ENCODE results near the gene BMI1. TPM values are rescaled to one million over a fixed set of nuclear protein-coding genes. Genes with fewer than 3 reads are reported as not detected.

The BMI1 gene
- total and polyA plus RNA-seq, 2 of the 4 experiments (the other 2 are of a cell fraction): 19.7 to 25.8 TPM

DNA sequence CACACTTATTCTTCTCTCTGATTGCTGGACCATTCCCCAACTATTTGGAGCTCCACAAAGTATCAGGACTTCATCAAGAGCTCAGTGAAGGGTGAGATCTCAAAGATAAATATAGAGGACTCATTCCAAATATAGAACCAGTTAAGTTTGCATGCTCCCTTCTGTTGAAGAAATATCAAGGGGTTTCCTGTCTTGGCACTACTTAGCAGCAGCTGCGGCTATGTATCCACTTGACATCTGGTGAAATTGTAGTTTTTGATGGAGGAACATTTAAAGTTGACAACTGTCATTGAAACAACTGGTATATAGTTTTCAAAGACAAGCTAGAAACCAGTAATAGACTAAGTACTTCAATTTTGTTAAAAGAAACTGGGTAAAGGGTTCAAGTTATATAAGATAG is 23.4 kb downstream of the BMI1 start:
- Histone ChIP-seq H2BK120ac (ENCODE audit: low read depth, low read length) (no peak overlapping the region), H4K5ac (ENCODE audit: low read depth, low read length) (no peak overlapping the region), H3K56ac (ENCODE audit: extremely low read depth, insufficient read depth, low read length) (no peak overlapping the region), H3K14ac (replicated peaks; ENCODE audit: low read depth, low read length) (no peak overlapping the region), H3K9me3 (ENCODE audit: control insufficient read depth, insufficient read depth, low read length) (peaks cover 14% of the 10 kb centered on the region), H2BK5ac (ENCODE audit: low read depth, low read length, poor library complexity, severe bottlenecking) (no peak overlapping the region), H3K36me3 (ENCODE audit: control insufficient read depth, insufficient read depth, low read length) (no peaks in the 10 kb centered on the region), H2BK20ac (ENCODE audit: low read depth, low read length) (no peak overlapping the region), H3K4ac (ENCODE audit: low read depth, low read length) (no peak overlapping the region), H3K4me3 (ENCODE audit: insufficient read depth, low read depth, low read length) (no peak overlapping the region), H2BK15ac (ENCODE audit: low read depth, low read length) (no peak overlapping the region), H2AFZ (replicated peaks; ENCODE audit: low read length, poor library complexity) (no peak overlapping the region), H3K9ac (ENCODE audit: low read depth, low read length) (no peak overlapping the region), H3K18ac (ENCODE audit: low read depth, low read length) (no peak overlapping the region), H4K91ac (ENCODE audit: insufficient read depth, low read depth, low read length) (no peak overlapping the region), H2AK9ac (replicated peaks; ENCODE audit: low read depth, low read length, poor library complexity) (no peak overlapping the region), H3K4me2 (ENCODE audit: low read depth, low read length) (no peak overlapping the region), H3K23ac (ENCODE audit: low read depth, low read length) (no peak overlapping the region), H4K8ac (ENCODE audit: low read depth in 2 of 2, low read length in 2 of 2) (no peak overlapping the region), H3K27ac (ENCODE audit: insufficient read depth, low read length) (no peak overlapping the region), H3K9me1 (ENCODE audit: insufficient read depth, low read length) (no peaks in the 10 kb centered on the region), H4K20me1 (ENCODE audit: insufficient read depth, low read length) (no peaks in the 10 kb centered on the region), H3K79me1 (ENCODE audit: low read depth in 1 of 2, low read length in 2 of 2) (no peaks in the 10 kb centered on the region), H3K27me3 (ENCODE audit: control insufficient read depth, insufficient read depth, low read length) (peaks cover 52% of the 10 kb centered on the region), H2AK5ac (ENCODE audit: low read depth, low read length) (no peak overlapping the region), H3K4me1 (ENCODE audit: control insufficient read depth, insufficient read depth, low read length) (no peaks in the 10 kb centered on the region)
- ATAC-seq (ENCODE audit: low read depth) (no peak), DNase-seq (no peak)
- POLR2A ChIA-PET (ENCODE audit: unreplicated experiment): no interaction called here
- TF ChIP-seq RCOR1 (IDR thresholded peaks at IDR 0.05; ENCODE audit: insufficient replicate concordance, low read length) (no peak), MXI1 (IDR thresholded peaks at IDR 0.05; ENCODE audit: borderline replicate concordance, low read depth, low read length) (no peak), POLR2A (IDR thresholded peaks at IDR 0.05; ENCODE audit: low read depth, low read length) (no peak), MAFK (IDR thresholded peaks at IDR 0.05; ENCODE audit: low read depth, low read length) (no peak), RAD21 (IDR thresholded peaks at IDR 0.05; ENCODE audit: low read length) (no peak), NFE2L2 (IDR thresholded peaks at IDR 0.05; ENCODE audit: low read depth, low read length) (no peak), CHD1 (IDR thresholded peaks at IDR 0.05; ENCODE audit: low read depth, low read length) (no peak), SMC3 (IDR thresholded peaks at IDR 0.05; ENCODE audit: low read depth, low read length) (no peak), CEBPB (IDR thresholded peaks at IDR 0.05; ENCODE audit: low read depth, low read length) (no peak), BHLHE40 (IDR thresholded peaks at IDR 0.05; ENCODE audit: low read depth, low read length) (no peak), FOS (IDR thresholded peaks at IDR 0.05; ENCODE audit: low read depth, low read length) (no peak), MAZ (IDR thresholded peaks at IDR 0.05; ENCODE audit: borderline replicate concordance, low read depth, low read length) (no peak), RFX5 (IDR thresholded peaks at IDR 0.05; ENCODE audit: low read depth, low read length) (no peak)
- TF ChIP-seq, protein P1, sequence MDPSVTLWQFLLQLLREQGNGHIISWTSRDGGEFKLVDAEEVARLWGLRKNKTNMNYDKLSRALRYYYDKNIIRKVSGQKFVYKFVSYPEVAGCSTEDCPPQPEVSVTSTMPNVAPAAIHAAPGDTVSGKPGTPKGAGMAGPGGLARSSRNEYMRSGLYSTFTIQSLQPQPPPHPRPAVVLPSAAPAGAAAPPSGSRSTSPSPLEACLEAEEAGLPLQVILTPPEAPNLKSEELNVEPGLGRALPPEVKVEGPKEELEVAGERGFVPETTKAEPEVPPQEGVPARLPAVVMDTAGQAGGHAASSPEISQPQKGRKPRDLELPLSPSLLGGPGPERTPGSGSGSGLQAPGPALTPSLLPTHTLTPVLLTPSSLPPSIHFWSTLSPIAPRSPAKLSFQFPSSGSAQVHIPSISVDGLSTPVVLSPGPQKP (IDR thresholded peaks at IDR 0.05; ENCODE audit: borderline replicate concordance, low read depth, low read length): no peak
- TF ChIP-seq, protein P2, sequence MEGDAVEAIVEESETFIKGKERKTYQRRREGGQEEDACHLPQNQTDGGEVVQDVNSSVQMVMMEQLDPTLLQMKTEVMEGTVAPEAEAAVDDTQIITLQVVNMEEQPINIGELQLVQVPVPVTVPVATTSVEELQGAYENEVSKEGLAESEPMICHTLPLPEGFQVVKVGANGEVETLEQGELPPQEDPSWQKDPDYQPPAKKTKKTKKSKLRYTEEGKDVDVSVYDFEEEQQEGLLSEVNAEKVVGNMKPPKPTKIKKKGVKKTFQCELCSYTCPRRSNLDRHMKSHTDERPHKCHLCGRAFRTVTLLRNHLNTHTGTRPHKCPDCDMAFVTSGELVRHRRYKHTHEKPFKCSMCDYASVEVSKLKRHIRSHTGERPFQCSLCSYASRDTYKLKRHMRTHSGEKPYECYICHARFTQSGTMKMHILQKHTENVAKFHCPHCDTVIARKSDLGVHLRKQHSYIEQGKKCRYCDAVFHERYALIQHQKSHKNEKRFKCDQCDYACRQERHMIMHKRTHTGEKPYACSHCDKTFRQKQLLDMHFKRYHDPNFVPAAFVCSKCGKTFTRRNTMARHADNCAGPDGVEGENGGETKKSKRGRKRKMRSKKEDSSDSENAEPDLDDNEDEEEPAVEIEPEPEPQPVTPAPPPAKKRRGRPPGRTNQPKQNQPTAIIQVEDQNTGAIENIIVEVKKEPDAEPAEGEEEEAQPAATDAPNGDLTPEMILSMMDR (conservative IDR thresholded peaks at IDR 0.05; ENCODE audit: low read depth, low read length): no peak
- TF ChIP-seq, protein P3, sequence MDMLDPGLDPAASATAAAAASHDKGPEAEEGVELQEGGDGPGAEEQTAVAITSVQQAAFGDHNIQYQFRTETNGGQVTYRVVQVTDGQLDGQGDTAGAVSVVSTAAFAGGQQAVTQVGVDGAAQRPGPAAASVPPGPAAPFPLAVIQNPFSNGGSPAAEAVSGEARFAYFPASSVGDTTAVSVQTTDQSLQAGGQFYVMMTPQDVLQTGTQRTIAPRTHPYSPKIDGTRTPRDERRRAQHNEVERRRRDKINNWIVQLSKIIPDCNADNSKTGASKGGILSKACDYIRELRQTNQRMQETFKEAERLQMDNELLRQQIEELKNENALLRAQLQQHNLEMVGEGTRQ (IDR thresholded peaks at IDR 0.05; ENCODE audit: low read depth, low read length): no peak
- intact Hi-C loops (cut with micrococcal nuclease): loop anchor here (5.0 kb wide), 2 partner anchors 368 to 643 kb away; partner anchors contain the start of gene PIP4K2A
- dilution Hi-C loops (cut with HindIII; ENCODE audit: low sequenced_read_pairs, unreplicated experiment): no loop called here
- BruUV-seq (replicated peaks): no TSS peak
- no CpG with 5 or more reads among the region's 1 CpG for WGBS, 2 experiments (ENCODE audit: extremely low coverage in 2 of 2, insufficient read length in 1 of 2)
- in situ Hi-C loops (cut with MboI; ENCODE audit: low sequenced_read_pairs): no loop called here
- CTCF ChIA-PET: no interaction called here
